Keratinocyte (primary cell): ENCODE results near the gene RGL1. TPM values are rescaled to one million over a fixed set of nuclear protein-coding genes. Genes with fewer than 3 reads are reported as not detected.
A peak's percentile ranks its signal among the peaks of the same experiment; 100 is the strongest.

Experiments used
- DNase-seq: peaks from one replicate; pipeline ENCODE4 v3.0.0-alpha.2; 2011; ENCODE audit warnings: low read depth, missing footprints, low spot score
- FAIRE-seq: peaks from 2 replicates; lab custom pipeline; 2011; peaks lifted over from hg19 to GRCh38; lab: Jason Lieb, UNC
- H2AFZ ChIP-seq: 2 replicates; pipeline ENCODE4 v1.6.0; 2012; ENCODE audit warnings: low read length, control low read depth, inconsistent platforms; ENCODE audit not compliant: control insufficient read depth
- H3K27ac ChIP-seq: 2 replicates; pipeline ENCODE4 v1.5.1; 2011; ENCODE audit warnings: low read length; ENCODE audit not compliant: control insufficient read depth, insufficient read depth
- H3K27me3 ChIP-seq: 3 replicates; pipeline ENCODE4 v1.6.0; 2011; ENCODE audit warnings: low read length; ENCODE audit not compliant: control insufficient read depth, insufficient read depth; ENCODE audit errors: extremely low read depth
- H3K36me3 ChIP-seq, 2 experiments: 2 replicates in 1 of 2; 3 replicates in 1 of 2; pipeline ENCODE4 v1.5.1; 2011; ENCODE audit warnings: low read length in 2 of 2, mild to moderate bottlenecking in 1 of 2; ENCODE audit not compliant: control insufficient read depth in 2 of 2, insufficient read depth in 2 of 2; ENCODE audit errors: extremely low read depth in 1 of 2
- H3K4me1 ChIP-seq: 3 replicates; pipeline ENCODE4 v1.5.1; 2011; ENCODE audit warnings: low read length; ENCODE audit not compliant: control insufficient read depth, insufficient read depth; ENCODE audit errors: extremely low read depth
- H3K4me2 ChIP-seq: 3 replicates; pipeline ENCODE4 v1.6.0; 2011; ENCODE audit warnings: low read depth, low read length; ENCODE audit not compliant: control insufficient read depth, insufficient read depth; ENCODE audit errors: extremely low read depth
- H3K4me3 ChIP-seq, 3 experiments: fragments of 200-600 bp in 1 of 3; sonication (generic) in 1 of 3; 2 replicates in 2 of 3; 3 replicates in 1 of 3; pipeline ENCODE4 v1.5.1; 2011 to 2016; ENCODE audit warnings: low read length in 3 of 3, mild to moderate bottlenecking in 3 of 3, control low read depth in 2 of 3, inconsistent platforms in 1 of 3, low read depth in 1 of 3, mixed read lengths in 1 of 3, mixed run types in 1 of 3, moderate library complexity in 1 of 3; ENCODE audit not compliant: control insufficient read depth in 2 of 3, insufficient read depth in 2 of 3; ENCODE audit errors: extremely low read depth in 1 of 3
- H3K79me2 ChIP-seq: 2 replicates; pipeline ENCODE4 v1.6.0; 2012; ENCODE audit warnings: low read length; ENCODE audit not compliant: control insufficient read depth, insufficient read depth
- H3K9ac ChIP-seq: 3 replicates; pipeline ENCODE4 v1.6.0; 2011; ENCODE audit warnings: low read length; ENCODE audit not compliant: control insufficient read depth, insufficient read depth; ENCODE audit errors: extremely low read depth
- H3K9me1 ChIP-seq: 3 replicates; pipeline ENCODE4 v1.6.0; 2011; ENCODE audit warnings: low read length; ENCODE audit not compliant: control insufficient read depth, insufficient read depth; ENCODE audit errors: extremely low read depth
- H3K9me3 ChIP-seq: 2 replicates; pipeline ENCODE4 v1.5.1; 2012; ENCODE audit warnings: low read depth, low read length; ENCODE audit not compliant: control insufficient read depth
- H4K20me1 ChIP-seq: 3 replicates; pipeline ENCODE4 v1.6.0; 2011; ENCODE audit warnings: low read length; ENCODE audit not compliant: control insufficient read depth, insufficient read depth; ENCODE audit errors: extremely low read depth
- CTCF ChIP-seq, 3 experiments: IDR thresholded peaks in 1 of 3; conservative IDR thresholded peaks in 1 of 3; optimal IDR thresholded peaks in 1 of 3; 2 replicates in 2 of 3; 3 replicates in 1 of 3; pipeline versions ENCODE3 to v1.5.1; 2011; ENCODE audit warnings: low read length in 3 of 3, mild to moderate bottlenecking in 3 of 3, moderate library complexity in 2 of 3, control low read depth in 1 of 3, inconsistent platforms in 1 of 3; ENCODE audit not compliant: insufficient read depth in 2 of 3; ENCODE audit errors: extremely low read depth in 1 of 3
- EZH2 ChIP-seq: IDR thresholded peaks from one replicate; pipeline ENCODE4 v1.6.1; 2012; ENCODE audit warnings: inconsistent platforms, mild to moderate bottlenecking, low read length, moderate library complexity
- dilution Hi-C: fragments of 300-500 bp; cut with MboI; formaldehyde crosslinking; loops from one replicate; pipeline ENCODE4 v1.7.0; 2020; ENCODE audit warnings: low sequenced_read_pairs; ENCODE audit not compliant: extremely low pct_ligation_motif_present
- polyA plus RNA-seq, 5 experiments: library from polyadenylated mRNA; depleted of rRNA in 3 of 5; stranded (reverse) in 3 of 5; stranded (forward) in 1 of 5; unstranded in 1 of 5; fragments of >200 nt; gene quantifications; 1 replicate in 1 of 5; 2 replicates in 3 of 5; 3 replicates in 1 of 5; pipeline versions ENCODE4 v1.2.1 to v1.2.3, GENCODE V29; 2011 to 2012; ENCODE audit warnings: missing spikeins in 2 of 5, low read depth in 1 of 5, low replicate concordance in 1 of 5

Gene RGL1
- polyA plus RNA-seq, 1 donor (not counting 4 experiments of a cell fraction or from before 2014, with no cell fraction given): 1.2 TPM

- dilution Hi-C loops: loop anchor here (5.0 kb wide), 1 partner anchor 59 kb away; no protein-coding TSS in a partner anchor
- H3K9ac ChIP-seq: no peak overlapping the region
- H3K27me3 ChIP-seq: no peaks in the 10 kb centered on the region
- no peak overlapping the region for H3K4me3 ChIP-seq
- H3K4me1 ChIP-seq: peaks cover 15% of the 10 kb centered on the region
- no peaks in the 10 kb centered on the region for H3K9me1 ChIP-seq
- no peaks in the 10 kb centered on the region for H4K20me1 ChIP-seq
- H3K36me3 ChIP-seq: no peaks in the 10 kb centered on the region
- H3K4me2 ChIP-seq: peak overlapping the region; percentile 20
- no peak overlapping the region for H3K27ac ChIP-seq
- no peaks in the 10 kb centered on the region for H3K9me3 ChIP-seq
- H3K79me2 ChIP-seq: no peaks in the 10 kb centered on the region
- FAIRE-seq (peak; percentile 69), DNase-seq (no peak)
- TF ChIP-seq EZH2 (no peak), CTCF (optimal IDR thresholded peaks at IDR 0.05 in 1 of 3, IDR thresholded peaks at IDR 0.05 in 1 of 3, conservative IDR thresholded peaks at IDR 0.05 in 1 of 3; ENCODE audit: extremely low read depth in 1 of 3, insufficient read depth in 2 of 3, low read length in 3 of 3) (no peak)
- no peak overlapping the region for H2AFZ ChIP-seq
Observed at GRCh38 chr1:183812686-183813569, 8.0 kb downstream of the RGL1 start.

GRCh38 chr1:183814121-183814681, 9.3 kb downstream of the RGL1 start:
- DNase-seq: no peak
- Histone ChIP-seq H3K27me3 (no peaks in the 10 kb centered on the region), H3K9me1 (no peaks in the 10 kb centered on the region), H3K9ac (no peak overlapping the region), H3K9me3 (no peaks in the 10 kb centered on the region), H4K20me1 (no peaks in the 10 kb centered on the region), H3K36me3 (no peaks in the 10 kb centered on the region), H3K4me2 (no peak overlapping the region), H3K4me3 (no peak overlapping the region), H3K79me2 (no peaks in the 10 kb centered on the region), H2AFZ (no peak overlapping the region), H3K4me1 (peaks cover 8% of the 10 kb centered on the region), H3K27ac (no peak overlapping the region)
- FAIRE-seq: no peak
- TF ChIP-seq EZH2 (no peak), CTCF (optimal IDR thresholded peaks at IDR 0.05 in 1 of 3, IDR thresholded peaks at IDR 0.05 in 1 of 3, conservative IDR thresholded peaks at IDR 0.05 in 1 of 3; ENCODE audit: extremely low read depth in 1 of 3, insufficient read depth in 2 of 3, low read length in 3 of 3) (no peak)
- dilution Hi-C loops: loop anchor here (5.0 kb wide), 1 partner anchor 58 kb away; no protein-coding TSS in a partner anchor
